Stimulated activated CD4-positive, alpha-beta T cell treated with anti-CD3 and anti-CD28 coated beads, Interleukin-4, amount 100 ng/mL, for 48 hours (primary cell): ENCODE data around the gene OR5D16.
"Not testable (repeated sequence)": the region's sequence is repeated elsewhere in the genome, so short reads cannot be mapped to it uniquely, and the experiment has no call there.

Source experiments
- DNase-seq, 2 donors: peaks; one replicate each; pipeline ENCODE4 v3.0.0-alpha.2; 2020; ENCODE audit warnings: low read depth in 2 of 2

OR5D16 gene

GRCh38 chr11:55838452-55838851 lies at the start of gene OR5D16:
Gene OR5D16, plus strand, starts transcription at chr11:55838752. Its CDS starts 0 bp downstream, at chr11:55838752.
- no peak for DNase-seq

GRCh38 chr11:55791606-55792005 lies 46.9 kb upstream of the OR5D16 start:
- DNase-seq = no peak

- no peak for DNase-seq
Measured at GRCh38 chr11:55793321-55793720, 45.2 kb upstream of the OR5D16 start.

GRCh38 chr11:55795256-55795655 lies 43.3 kb upstream of the OR5D16 start, which contains the start of gene OR5D14:
Gene OR5D14, plus strand, starts transcription at chr11:55795556. Its CDS starts 0 bp downstream, at chr11:55795556.
- DNase-seq = no peak

- DNase-seq = no peak
Measured at GRCh38 chr11:55806248-55806647, 32.3 kb upstream of the OR5D16 start.

GRCh38 chr11:55811067-55811466 lies 27.5 kb upstream of the OR5D16 start, which contains the start of gene OR5L1:
Gene OR5L1, plus strand, starts transcription at chr11:55811367. Its CDS starts 100 bp downstream, at chr11:55811467.
- DNase-seq = no peak

- no peak for DNase-seq
Measured at GRCh38 chr11:55819330-55819729, 19.2 kb upstream of the OR5D16 start, which contains the start of gene OR5D18. Gene OR5D18, plus strand, starts transcription at chr11:55819630. Its CDS starts 0 bp downstream, at chr11:55819630.

GRCh38 chr11:55826919-55827318 lies 11.6 kb upstream of the OR5D16 start, which contains the start of gene OR5L2:
Gene OR5L2, plus strand, starts transcription at chr11:55827219. Its CDS starts 0 bp downstream, at chr11:55827219.
- no peak for DNase-seq

- no peak for DNase-seq
Measured at GRCh38 chr11:55847453-55847852, 8.9 kb downstream of the OR5D16 start.

GRCh38 chr11:55849037-55849436 lies 10.5 kb downstream of the OR5D16 start:
- no peak for DNase-seq

- no peak for DNase-seq
Measured at GRCh38 chr11:55852141-55852540, 13.6 kb downstream of the OR5D16 start.

- DNase-seq = no peak
Measured at GRCh38 chr11:55854704-55855103, 16.2 kb downstream of the OR5D16 start.

- DNase-seq = not testable (repeated sequence)
Measured at GRCh38 chr11:55867354-55867753, 28.8 kb downstream of the OR5D16 start.

- not testable (repeated sequence) for DNase-seq
Measured at GRCh38 chr11:55872731-55873130, 34.2 kb downstream of the OR5D16 start.

- DNase-seq = not testable (repeated sequence)
Measured at GRCh38 chr11:55873146-55873545, 34.6 kb downstream of the OR5D16 start.

GRCh38 chr11:55882997-55883396 lies 44.4 kb downstream of the OR5D16 start, which contains the start of gene TRIM51:
Gene TRIM51, plus strand, starts transcription at chr11:55883297. Its CDS starts 2,132 bp downstream, at chr11:55885429.
- not testable (repeated sequence) for DNase-seq

GRCh38 chr11:55884995-55885394 lies 46.4 kb downstream of the OR5D16 start:
- not testable (repeated sequence) for DNase-seq

- DNase-seq = not testable (repeated sequence)
Measured at GRCh38 chr11:55885481-55885880, 46.9 kb downstream of the OR5D16 start.
